DND-41 (cell line): ENCODE data around the gene GALNT1.

Experiments used
- EZH2 ChIP-seq: IDR thresholded peaks from 3 replicates; pipeline ENCODE4 v1.6.1; 2012; ENCODE audit warnings: borderline replicate concordance, low read depth, mild to moderate bottlenecking, moderate library complexity, low read length, inconsistent platforms; ENCODE audit not compliant: severe bottlenecking
- TF ChIP-seq, protein P1 (sequence below): IDR thresholded peaks from 2 replicates; pipeline ENCODE4 v1.5.1; 2012; ENCODE audit warnings: borderline replicate concordance, low read length, moderate library complexity, mild to moderate bottlenecking; ENCODE audit not compliant: poor library complexity, severe bottlenecking; ENCODE audit errors: extremely low read depth

- TF ChIP-seq, protein P1, sequence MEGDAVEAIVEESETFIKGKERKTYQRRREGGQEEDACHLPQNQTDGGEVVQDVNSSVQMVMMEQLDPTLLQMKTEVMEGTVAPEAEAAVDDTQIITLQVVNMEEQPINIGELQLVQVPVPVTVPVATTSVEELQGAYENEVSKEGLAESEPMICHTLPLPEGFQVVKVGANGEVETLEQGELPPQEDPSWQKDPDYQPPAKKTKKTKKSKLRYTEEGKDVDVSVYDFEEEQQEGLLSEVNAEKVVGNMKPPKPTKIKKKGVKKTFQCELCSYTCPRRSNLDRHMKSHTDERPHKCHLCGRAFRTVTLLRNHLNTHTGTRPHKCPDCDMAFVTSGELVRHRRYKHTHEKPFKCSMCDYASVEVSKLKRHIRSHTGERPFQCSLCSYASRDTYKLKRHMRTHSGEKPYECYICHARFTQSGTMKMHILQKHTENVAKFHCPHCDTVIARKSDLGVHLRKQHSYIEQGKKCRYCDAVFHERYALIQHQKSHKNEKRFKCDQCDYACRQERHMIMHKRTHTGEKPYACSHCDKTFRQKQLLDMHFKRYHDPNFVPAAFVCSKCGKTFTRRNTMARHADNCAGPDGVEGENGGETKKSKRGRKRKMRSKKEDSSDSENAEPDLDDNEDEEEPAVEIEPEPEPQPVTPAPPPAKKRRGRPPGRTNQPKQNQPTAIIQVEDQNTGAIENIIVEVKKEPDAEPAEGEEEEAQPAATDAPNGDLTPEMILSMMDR, result no peak
- TF ChIP-seq EZH2, result no peak
Observed at GRCh38 chr18:35695803-35696202, 114.3 kb downstream of the GALNT1 start.
